ENCODE measurements around the gene MACO1.

Gene MACO1

DNA sequence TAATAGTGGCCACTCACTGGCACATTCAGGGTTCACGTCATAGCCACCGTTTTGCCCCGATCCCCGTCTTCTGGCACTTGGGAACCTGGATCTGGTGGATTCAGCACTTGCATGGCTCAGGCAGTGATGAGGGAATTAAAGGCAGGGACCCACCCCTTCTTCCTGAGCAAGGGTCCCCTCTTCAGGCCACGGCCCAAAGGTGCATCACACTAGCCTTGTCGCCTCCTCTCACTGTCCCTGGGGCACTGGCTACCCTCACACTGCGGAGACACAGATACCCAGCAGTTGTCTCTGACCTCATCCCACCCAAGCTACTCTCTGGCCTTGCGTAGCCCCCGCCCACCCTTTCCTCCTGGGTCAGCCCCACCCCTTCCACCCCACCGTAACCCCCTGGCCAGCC is 92.8 kb downstream of the MACO1 start:
- Histone ChIP-seq H3K4me3 (ENCODE audit: low read length) (no peak overlapping the region), H3K4me1 (ENCODE audit: low read length) (peaks cover 12% of the 10 kb centered on the region), H3K79me2 (ENCODE audit: low read length) (no peaks in the 10 kb centered on the region), H3K9ac (ENCODE audit: low read length) (no peak overlapping the region), H3F3A (ENCODE audit: insufficient read depth, low read length) (no peaks in the 10 kb centered on the region), H3K9me3 (replicated peaks; ENCODE audit: insufficient read depth, low read length) (no peaks in the 10 kb centered on the region), H3K4me2 (ENCODE audit: low read depth, low read length) (no peak overlapping the region), H2AFZ (ENCODE audit: low read length) (no peak overlapping the region), H3K36me3 (replicated peaks; ENCODE audit: insufficient read depth, low read length) (no peaks in the 10 kb centered on the region), H3K9me2 (replicated peaks; ENCODE audit: insufficient read depth, low read length) (no peaks in the 10 kb centered on the region), H4K20me1 (ENCODE audit: insufficient read depth, low read length) (no peaks in the 10 kb centered on the region), H3K27me3 (replicated peaks; ENCODE audit: insufficient read depth, low read length) (no peaks in the 10 kb centered on the region), H3K27ac (ENCODE audit: low read length) (no peak overlapping the region)
- DNase-seq, result no peak
- TF ChIP-seq EZH2phosphoT487 (IDR thresholded peaks at IDR 0.05; ENCODE audit: low read length), result no peak
- no peak for TF ChIP-seq EZH2 (optimal IDR thresholded peaks at IDR 0.05; ENCODE audit: low read depth, low read length)
- TF ChIP-seq, protein P1, sequence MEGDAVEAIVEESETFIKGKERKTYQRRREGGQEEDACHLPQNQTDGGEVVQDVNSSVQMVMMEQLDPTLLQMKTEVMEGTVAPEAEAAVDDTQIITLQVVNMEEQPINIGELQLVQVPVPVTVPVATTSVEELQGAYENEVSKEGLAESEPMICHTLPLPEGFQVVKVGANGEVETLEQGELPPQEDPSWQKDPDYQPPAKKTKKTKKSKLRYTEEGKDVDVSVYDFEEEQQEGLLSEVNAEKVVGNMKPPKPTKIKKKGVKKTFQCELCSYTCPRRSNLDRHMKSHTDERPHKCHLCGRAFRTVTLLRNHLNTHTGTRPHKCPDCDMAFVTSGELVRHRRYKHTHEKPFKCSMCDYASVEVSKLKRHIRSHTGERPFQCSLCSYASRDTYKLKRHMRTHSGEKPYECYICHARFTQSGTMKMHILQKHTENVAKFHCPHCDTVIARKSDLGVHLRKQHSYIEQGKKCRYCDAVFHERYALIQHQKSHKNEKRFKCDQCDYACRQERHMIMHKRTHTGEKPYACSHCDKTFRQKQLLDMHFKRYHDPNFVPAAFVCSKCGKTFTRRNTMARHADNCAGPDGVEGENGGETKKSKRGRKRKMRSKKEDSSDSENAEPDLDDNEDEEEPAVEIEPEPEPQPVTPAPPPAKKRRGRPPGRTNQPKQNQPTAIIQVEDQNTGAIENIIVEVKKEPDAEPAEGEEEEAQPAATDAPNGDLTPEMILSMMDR (IDR thresholded peaks at IDR 0.05; ENCODE audit: low read length), result no peak

DNA sequence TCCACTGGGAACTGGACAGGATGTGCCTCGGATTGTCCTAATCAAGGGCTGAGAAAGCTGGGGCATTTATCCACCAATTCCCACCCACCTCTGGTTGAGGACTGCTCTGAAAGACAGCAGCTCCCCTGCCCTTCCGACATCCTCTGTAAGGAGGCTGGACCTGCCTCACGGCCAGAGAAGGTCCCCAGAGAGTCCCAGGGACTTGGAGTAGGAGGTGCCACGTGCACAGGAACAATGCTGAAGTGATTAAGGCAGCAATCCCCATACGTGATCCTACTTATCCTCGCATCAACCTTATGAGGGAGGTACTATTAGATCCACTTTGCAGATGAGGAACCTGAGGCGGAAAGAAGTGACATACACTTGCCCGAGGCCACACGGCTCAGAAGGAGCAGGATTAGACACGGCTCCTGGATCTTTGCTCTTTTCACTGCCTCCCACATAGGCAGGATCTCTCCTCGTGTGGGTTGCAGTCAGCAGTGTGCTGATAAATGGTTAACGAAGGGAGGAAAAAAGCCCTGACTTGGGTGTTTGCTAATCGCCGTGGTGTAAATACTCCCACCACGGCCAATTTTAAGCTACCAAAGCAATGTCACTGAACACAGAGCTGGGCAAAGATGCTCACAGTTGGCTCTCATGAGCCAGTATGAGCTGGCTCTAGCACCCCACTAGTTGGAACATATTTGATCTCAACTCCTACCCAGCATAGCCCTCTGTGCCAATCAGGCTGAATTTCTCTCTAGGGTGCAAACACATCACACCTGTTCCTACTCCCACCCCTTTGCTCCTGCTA is 94.1 kb downstream of the MACO1 start:
- no peaks in the 10 kb centered on the region for H3K79me2 ChIP-seq (ENCODE audit: low read length)
- no peaks in the 10 kb centered on the region for H4K20me1 ChIP-seq (ENCODE audit: insufficient read depth, low read length)
- no peak overlapping the region for H3K4me3 ChIP-seq (ENCODE audit: low read length)
- no peaks in the 10 kb centered on the region for H3K9me3 ChIP-seq (replicated peaks; ENCODE audit: insufficient read depth, low read length)
- H2AFZ ChIP-seq (ENCODE audit: low read length), result no peak overlapping the region
- H3K9me2 ChIP-seq (replicated peaks; ENCODE audit: insufficient read depth, low read length), result no peaks in the 10 kb centered on the region
- no peaks in the 10 kb centered on the region for H3K27me3 ChIP-seq (replicated peaks; ENCODE audit: insufficient read depth, low read length)
- no peaks in the 10 kb centered on the region for H3K36me3 ChIP-seq (replicated peaks; ENCODE audit: insufficient read depth, low read length)
- H3K4me2 ChIP-seq (ENCODE audit: low read depth, low read length), result no peak overlapping the region
- H3K27ac ChIP-seq (ENCODE audit: low read length), result no peak overlapping the region
- H3K4me1 ChIP-seq (ENCODE audit: low read length), result peaks cover 12% of the 10 kb centered on the region
- H3F3A ChIP-seq (ENCODE audit: insufficient read depth, low read length), result no peaks in the 10 kb centered on the region
- TF ChIP-seq EZH2phosphoT487 (IDR thresholded peaks at IDR 0.05; ENCODE audit: low read length) (no peak), EZH2 (optimal IDR thresholded peaks at IDR 0.05; ENCODE audit: low read depth, low read length) (no peak)
- TF ChIP-seq, protein P1 (IDR thresholded peaks at IDR 0.05; ENCODE audit: low read length), result no peak
- DNase-seq, result no peak
- no peak overlapping the region for H3K9ac ChIP-seq (ENCODE audit: low read length)

DNA sequence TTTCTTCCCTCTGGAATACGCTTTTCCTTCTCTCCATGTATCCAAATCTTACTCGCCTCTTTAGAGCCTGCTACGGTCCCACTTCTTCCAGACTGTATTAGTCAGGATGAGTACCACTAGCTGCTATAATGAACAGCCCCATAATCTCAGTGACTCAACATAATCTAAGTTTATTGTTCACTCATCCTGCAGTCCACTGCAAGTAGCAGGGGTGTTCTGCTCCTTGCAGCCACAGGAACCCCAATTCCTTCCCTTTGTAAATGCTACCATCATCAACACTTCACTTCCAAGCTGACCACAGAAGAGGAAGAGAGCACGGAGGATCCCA is 94.6 kb downstream of the MACO1 start:
- Histone ChIP-seq H3K9me3 (replicated peaks; ENCODE audit: insufficient read depth, low read length) (no peaks in the 10 kb centered on the region), H3K4me1 (ENCODE audit: low read length) (peaks cover 12% of the 10 kb centered on the region)

More for the DNA sequence above, 94.6 kb downstream of the MACO1 start:
- no peak for DNase-seq
- H3F3A ChIP-seq (ENCODE audit: insufficient read depth, low read length), result no peaks in the 10 kb centered on the region
- no peaks in the 10 kb centered on the region for H3K79me2 ChIP-seq (ENCODE audit: low read length)
- H2AFZ ChIP-seq (ENCODE audit: low read length), result no peak overlapping the region
- no peaks in the 10 kb centered on the region for H3K9me2 ChIP-seq (replicated peaks; ENCODE audit: insufficient read depth, low read length)
- H3K27me3 ChIP-seq (replicated peaks; ENCODE audit: insufficient read depth, low read length), result no peaks in the 10 kb centered on the region
- no peak overlapping the region for H3K4me3 ChIP-seq (ENCODE audit: low read length)
- H3K9ac ChIP-seq (ENCODE audit: low read length), result no peak overlapping the region
- no peaks in the 10 kb centered on the region for H3K36me3 ChIP-seq (replicated peaks; ENCODE audit: insufficient read depth, low read length)
- H4K20me1 ChIP-seq (ENCODE audit: insufficient read depth, low read length), result no peaks in the 10 kb centered on the region
- H3K4me2 ChIP-seq (ENCODE audit: low read depth, low read length), result no peak overlapping the region
- TF ChIP-seq EZH2 (optimal IDR thresholded peaks at IDR 0.05; ENCODE audit: low read depth, low read length) (no peak), EZH2phosphoT487 (IDR thresholded peaks at IDR 0.05; ENCODE audit: low read length) (no peak)
- TF ChIP-seq, protein P1 (IDR thresholded peaks at IDR 0.05; ENCODE audit: low read length), result no peak
- no peak overlapping the region for H3K27ac ChIP-seq (ENCODE audit: low read length)

Data from MM.1S (cell line).